ENCODE data around the gene UTS2. TPM values are rescaled to one million over a fixed set of nuclear protein-coding genes. Genes with fewer than 3 reads are reported as not detected.

The UTS2 gene
- total and polyA plus RNA-seq, 4 experiments from 2014 or later, result 0.33 to 1.1 (median 0.61) TPM; not detected in 1

DNA sequence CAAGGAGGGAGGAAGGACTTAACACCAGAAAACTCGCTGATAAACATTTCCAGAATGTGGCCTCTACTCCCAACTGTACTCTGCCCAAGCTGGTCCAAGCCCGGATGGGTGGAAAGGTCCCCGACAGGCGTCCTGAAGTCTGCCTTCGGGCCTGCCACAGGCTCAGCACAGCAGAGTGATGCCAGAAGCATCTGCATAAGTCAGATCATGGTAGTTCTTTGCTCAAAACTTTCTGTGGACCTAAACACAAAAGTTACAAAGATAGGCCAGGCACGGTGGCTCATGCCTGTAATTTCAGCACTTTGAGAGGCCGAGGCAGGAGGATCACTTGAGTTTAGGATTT is 790 bp upstream of the UTS2 start:
- no peaks in the 10 kb centered on the region for H3K4me1 ChIP-seq (ENCODE audit: insufficient read depth, low read length)
- no peak overlapping the region for H3K4me3 Mint-ChIP-seq
- CTCF ChIA-PET (ENCODE audit: partially characterized antibody), result no interaction called here
- POLR2A ChIA-PET (ENCODE audit: partially characterized antibody), result no interaction called here
- no peaks in the 10 kb centered on the region for H3K36me3 Mint-ChIP-seq
- intact Hi-C loops (cut with micrococcal nuclease), result no loop called here
- H3K4me3 ChIP-seq (ENCODE audit: low read length in 2 of 2), result no peak overlapping the region
- H3K27ac ChIP-seq (ENCODE audit: low read depth, low read length), result no peak overlapping the region
- H3K27me3 Mint-ChIP-seq, result peaks cover 2 to 4% of the 10 kb centered on the region in 2 donors
- no peak for DNase-seq
- no peaks in the 10 kb centered on the region for H3K9me3 ChIP-seq (ENCODE audit: control insufficient read depth in 1 of 2, low read length in 2 of 2)
- H3K9me3 Mint-ChIP-seq, result no peaks in the 10 kb centered on the region
- H3K27ac Mint-ChIP-seq, result no peak overlapping the region
- H3K27me3 ChIP-seq (ENCODE audit: insufficient read depth, low read length), result no peaks in the 10 kb centered on the region
- H3K36me3 ChIP-seq (ENCODE audit: insufficient read depth, low read length), result no peaks in the 10 kb centered on the region
- H3K4me1 Mint-ChIP-seq, result peaks cover 0 to 5% (median 2%) of the 10 kb centered on the region in 4 donors

DNA sequence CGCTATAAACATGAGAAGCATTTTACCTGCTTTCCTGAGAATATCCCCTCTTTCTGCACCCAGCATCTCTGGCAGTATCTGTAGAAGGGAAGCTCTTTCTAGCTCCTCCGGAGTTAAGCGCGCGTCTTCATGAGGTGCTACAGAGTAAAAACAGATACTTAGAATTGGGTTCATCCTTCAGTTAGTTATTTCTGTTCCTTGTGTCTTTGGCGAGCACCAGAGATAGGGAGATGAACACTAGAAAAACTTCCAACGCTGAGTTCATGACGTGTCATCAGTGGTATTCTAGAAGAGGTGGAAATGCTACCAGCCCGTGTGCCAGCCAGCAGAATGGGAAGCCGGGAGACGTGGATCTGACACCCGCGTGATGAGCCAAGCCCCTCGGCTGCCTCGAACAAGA is 2.1 kb downstream of the UTS2 start:
- Histone ChIP-seq H3K4me1 (ENCODE audit: insufficient read depth, low read length) (no peaks in the 10 kb centered on the region), H3K4me3 (ENCODE audit: low read length in 2 of 2) (no peak overlapping the region), H3K36me3 (ENCODE audit: insufficient read depth, low read length) (no peaks in the 10 kb centered on the region), H3K9me3 (ENCODE audit: control insufficient read depth in 1 of 2, low read length in 2 of 2) (no peaks in the 10 kb centered on the region), H3K27me3 (ENCODE audit: insufficient read depth, low read length) (no peaks in the 10 kb centered on the region), H3K27ac (ENCODE audit: low read depth, low read length) (no peak overlapping the region)
- Mint-ChIP-seq H3K4me1 (no peaks in the 10 kb centered on the region), H3K36me3 (peaks cover 0 to 2% of the 10 kb centered on the region in 2 donors), H3K9me3 (no peaks in the 10 kb centered on the region), H3K27me3 (peaks cover 2 to 4% of the 10 kb centered on the region in 2 donors), H3K27ac (no peak overlapping the region), H3K4me3 (no peak overlapping the region)
- intact Hi-C loops (cut with micrococcal nuclease), result no loop called here
- ChIA-PET POLR2A (ENCODE audit: partially characterized antibody) (no interaction called here), CTCF (ENCODE audit: partially characterized antibody) (no interaction called here)
- DNase-seq, result no peak

DNA sequence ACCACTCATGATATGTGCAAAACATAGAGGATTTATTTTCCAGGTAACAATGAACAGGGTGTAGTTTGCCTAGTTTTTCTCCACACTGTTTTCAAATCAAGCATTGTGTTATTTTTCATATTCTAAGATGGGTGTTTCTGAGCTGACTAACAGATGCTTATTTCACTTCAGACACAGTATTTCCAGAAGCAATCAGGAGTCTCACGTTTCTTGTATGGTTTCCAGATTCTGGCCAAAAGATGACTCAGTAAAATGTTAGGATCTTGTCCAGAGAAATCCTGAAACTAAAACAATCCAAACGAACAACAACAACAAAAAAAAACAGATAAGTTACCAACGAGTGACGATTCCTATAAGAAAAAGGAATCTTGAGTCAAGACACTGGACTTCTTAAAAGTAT is 5.3 kb downstream of the UTS2 start:
- CTCF ChIA-PET (ENCODE audit: partially characterized antibody), result no interaction called here

DNA sequence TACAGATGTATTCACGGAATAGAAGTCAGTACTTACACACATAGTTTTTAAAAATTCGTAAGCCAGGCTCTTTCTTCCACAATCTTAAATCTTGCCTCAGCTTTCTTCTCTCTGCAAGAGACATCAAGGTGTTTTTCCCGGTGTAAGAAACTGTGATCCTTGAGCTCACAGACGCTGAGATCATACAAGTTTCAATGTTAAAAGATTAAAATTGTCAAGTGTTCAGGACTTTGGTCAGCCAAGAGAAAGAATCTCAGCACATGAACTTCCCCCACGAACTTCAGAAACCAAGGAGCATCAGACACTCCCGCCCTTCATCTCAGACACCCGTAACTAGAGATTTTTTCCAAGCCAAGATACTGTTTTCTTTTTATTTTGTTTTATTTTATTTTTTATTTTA is 6.2 kb downstream of the UTS2 start:
- Mint-ChIP-seq H3K4me1 (peaks cover 0 to 2% (median 0%) of the 10 kb centered on the region in 4 donors), H3K9me3 (no peaks in the 10 kb centered on the region), H3K27ac (no peak overlapping the region), H3K27me3 (peaks cover 2 to 4% of the 10 kb centered on the region in 2 donors), H3K4me3 (no peak overlapping the region), H3K36me3 (peaks cover 5 to 16% of the 10 kb centered on the region in 2 donors)
- CTCF ChIA-PET (ENCODE audit: partially characterized antibody), result no interaction called here
- POLR2A ChIA-PET (ENCODE audit: partially characterized antibody), result no interaction called here
- Histone ChIP-seq H3K27me3 (ENCODE audit: insufficient read depth, low read length) (no peaks in the 10 kb centered on the region), H3K36me3 (ENCODE audit: insufficient read depth, low read length) (no peaks in the 10 kb centered on the region), H3K4me3 (ENCODE audit: low read length in 2 of 2) (no peak overlapping the region), H3K9me3 (ENCODE audit: control insufficient read depth in 1 of 2, low read length in 2 of 2) (no peaks in the 10 kb centered on the region), H3K4me1 (ENCODE audit: insufficient read depth, low read length) (no peaks in the 10 kb centered on the region), H3K27ac (ENCODE audit: low read depth, low read length) (no peak overlapping the region)
- no peak for DNase-seq
- intact Hi-C loops (cut with micrococcal nuclease), result no loop called here

More for the DNA sequence above, 5.3 kb downstream of the UTS2 start:
- Histone ChIP-seq H3K4me1 (ENCODE audit: insufficient read depth, low read length) (no peaks in the 10 kb centered on the region), H3K36me3 (ENCODE audit: insufficient read depth, low read length) (no peaks in the 10 kb centered on the region), H3K9me3 (ENCODE audit: control insufficient read depth in 1 of 2, low read length in 2 of 2) (no peaks in the 10 kb centered on the region), H3K4me3 (ENCODE audit: low read length in 2 of 2) (no peak overlapping the region), H3K27me3 (ENCODE audit: insufficient read depth, low read length) (no peaks in the 10 kb centered on the region), H3K27ac (ENCODE audit: low read depth, low read length) (no peak overlapping the region)
- H3K9me3 Mint-ChIP-seq, result no peaks in the 10 kb centered on the region
- H3K27ac Mint-ChIP-seq, result no peak overlapping the region
- H3K4me1 Mint-ChIP-seq, result no peaks in the 10 kb centered on the region
- no peak for DNase-seq
- intact Hi-C loops (cut with micrococcal nuclease), result no loop called here
- H3K4me3 Mint-ChIP-seq, result no peak overlapping the region
- peaks cover 2 to 4% of the 10 kb centered on the region in 2 donors for H3K27me3 Mint-ChIP-seq
- POLR2A ChIA-PET (ENCODE audit: partially characterized antibody), result no interaction called here
- H3K36me3 Mint-ChIP-seq, result peaks cover 5 to 13% of the 10 kb centered on the region in 2 donors

DNA sequence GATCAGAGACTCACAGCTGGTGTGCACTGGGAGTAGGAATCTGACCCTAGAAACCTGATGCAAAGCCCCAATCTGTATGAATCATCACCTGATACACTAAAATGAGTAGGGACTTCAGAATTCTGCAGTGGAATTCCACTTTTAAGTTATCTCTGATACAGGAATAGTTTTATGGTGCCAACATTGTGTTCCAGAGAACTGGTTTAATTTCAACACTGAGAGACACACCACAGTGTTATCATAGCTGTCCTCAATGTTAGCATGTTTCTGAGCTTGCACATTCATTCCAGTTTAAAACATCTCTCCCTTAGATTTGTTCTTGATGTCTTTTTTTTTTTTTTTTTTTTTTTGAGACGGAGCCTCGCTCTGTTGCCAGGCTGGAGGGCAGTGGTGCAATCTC is 7.1 kb downstream of the UTS2 start:
- no peaks in the 10 kb centered on the region for H3K9me3 ChIP-seq (ENCODE audit: control insufficient read depth in 1 of 2, low read length in 2 of 2)
- no peaks in the 10 kb centered on the region for H3K36me3 ChIP-seq (ENCODE audit: insufficient read depth, low read length)
- H3K27ac Mint-ChIP-seq, result no peak overlapping the region
- no peaks in the 10 kb centered on the region for H3K4me1 ChIP-seq (ENCODE audit: insufficient read depth, low read length)
- ChIA-PET POLR2A (ENCODE audit: partially characterized antibody) (no interaction called here), CTCF (ENCODE audit: partially characterized antibody) (no interaction called here)
- peaks cover 0 to 2% (median 0%) of the 10 kb centered on the region in 4 donors for H3K4me1 Mint-ChIP-seq
- intact Hi-C loops (cut with micrococcal nuclease), result no loop called here
- peaks cover 0 to 3% (median 0%) of the 10 kb centered on the region in 8 donors for H3K9me3 Mint-ChIP-seq
- H3K27me3 ChIP-seq (ENCODE audit: insufficient read depth, low read length), result no peaks in the 10 kb centered on the region
- H3K36me3 Mint-ChIP-seq, result peaks cover 14 to 25% of the 10 kb centered on the region in 2 donors
- H3K4me3 Mint-ChIP-seq, result no peak overlapping the region
- H3K27me3 Mint-ChIP-seq, result no peaks in the 10 kb centered on the region
- H3K27ac ChIP-seq (ENCODE audit: low read depth, low read length), result no peak overlapping the region
- no peak overlapping the region for H3K4me3 ChIP-seq (ENCODE audit: low read length in 2 of 2)
- no peak for DNase-seq

DNA sequence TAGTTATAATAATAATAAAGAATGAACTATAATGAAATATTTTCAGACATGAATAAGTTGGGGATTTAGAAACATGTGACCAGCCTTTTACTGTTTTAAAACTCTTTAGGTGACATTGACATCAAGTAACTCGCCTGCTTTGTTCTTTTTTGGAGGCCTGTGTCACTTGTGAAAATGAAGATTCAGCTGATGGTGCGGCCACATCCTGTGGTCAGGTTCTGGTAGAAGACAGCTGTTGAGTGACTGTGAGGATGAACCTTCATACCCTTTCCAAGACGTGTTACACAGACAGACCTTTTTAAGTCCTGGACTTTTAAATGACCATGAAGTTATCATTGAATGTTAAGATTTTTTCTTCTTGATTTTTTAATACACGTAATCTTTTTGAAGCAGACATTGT is 10.3 kb downstream of the UTS2 start:
- no peak for DNase-seq

DNA sequence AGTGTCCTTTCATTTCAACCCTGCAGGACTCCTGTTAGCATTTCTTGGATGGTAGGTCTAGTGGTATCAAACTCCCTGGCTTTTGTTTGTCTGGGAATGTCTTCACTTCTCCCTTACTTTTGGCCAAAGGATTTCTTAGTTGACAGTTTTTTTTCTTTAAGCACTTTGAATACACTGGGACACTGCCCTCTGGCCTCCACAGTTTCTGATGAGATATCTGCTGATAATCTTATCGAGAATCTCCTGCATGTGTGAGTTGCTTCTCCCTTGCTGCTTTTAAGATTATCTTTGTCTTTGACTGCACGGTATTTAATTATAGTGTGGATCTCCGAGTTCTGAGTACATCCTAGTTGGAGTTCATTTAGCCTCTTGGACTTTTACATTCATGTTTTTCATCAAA is 13.3 kb downstream of the UTS2 start:
- DNase-seq, result no peak

More for the DNA sequence above, 10.3 kb downstream of the UTS2 start:
- Mint-ChIP-seq H3K27ac (no peak overlapping the region), H3K4me3 (no peak overlapping the region), H3K4me1 (peaks cover 0 to 2% (median 0%) of the 10 kb centered on the region in 4 donors), H3K27me3 (no peaks in the 10 kb centered on the region), H3K36me3 (peaks cover 47 to 49% of the 10 kb centered on the region in 2 donors), H3K9me3 (peaks cover under 1 to 23% (median 11%) of the 10 kb centered on the region in 8 donors)
- intact Hi-C loops (cut with micrococcal nuclease), result no loop called here
- H3K4me1 ChIP-seq (ENCODE audit: insufficient read depth, low read length), result no peaks in the 10 kb centered on the region
- H3K9me3 ChIP-seq (ENCODE audit: control insufficient read depth in 1 of 2, low read length in 2 of 2), result no peaks in the 10 kb centered on the region
- H3K27ac ChIP-seq (ENCODE audit: low read depth, low read length), result no peak overlapping the region
- CTCF ChIA-PET (ENCODE audit: partially characterized antibody), result no interaction called here
- POLR2A ChIA-PET (ENCODE audit: partially characterized antibody), result no interaction called here
- peaks cover 1% of the 10 kb centered on the region for H3K36me3 ChIP-seq (ENCODE audit: insufficient read depth, low read length)
- no peaks in the 10 kb centered on the region for H3K27me3 ChIP-seq (ENCODE audit: insufficient read depth, low read length)
- H3K4me3 ChIP-seq (ENCODE audit: low read length in 2 of 2), result no peak overlapping the region

DNA sequence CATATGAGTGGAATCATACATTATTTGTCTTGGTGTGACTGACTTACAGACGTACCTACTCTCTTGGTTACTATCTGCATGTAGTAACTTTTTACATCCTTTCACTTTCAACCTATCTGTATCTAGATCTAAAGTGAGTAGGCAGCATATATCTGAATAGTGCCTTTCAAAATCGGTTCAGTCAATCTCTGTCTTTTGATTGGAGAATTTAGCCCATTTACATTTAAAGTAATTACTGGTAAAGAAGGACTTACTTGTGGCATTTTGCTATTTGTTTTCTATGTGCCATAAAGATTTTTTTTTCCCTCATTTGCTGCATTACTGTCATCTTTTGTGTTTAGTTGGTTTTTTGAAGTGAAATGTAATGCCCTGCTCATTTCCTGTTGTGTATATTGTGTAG is 14.2 kb downstream of the UTS2 start:
- CTCF ChIA-PET (ENCODE audit: partially characterized antibody), result no interaction called here
- intact Hi-C loops (cut with micrococcal nuclease), result no loop called here

More for the DNA sequence above, 13.3 kb downstream of the UTS2 start:
- Mint-ChIP-seq H3K27ac (no peak overlapping the region), H3K4me3 (no peak overlapping the region), H3K27me3 (no peaks in the 10 kb centered on the region), H3K4me1 (peaks cover 0 to 2% (median 0%) of the 10 kb centered on the region in 4 donors), H3K36me3 (peaks cover 70 to 74% of the 10 kb centered on the region in 2 donors), H3K9me3 (peaks cover 2 to 25% (median 12%) of the 10 kb centered on the region in 8 donors)
- ChIA-PET CTCF (ENCODE audit: partially characterized antibody) (no interaction called here), POLR2A (ENCODE audit: partially characterized antibody) (no interaction called here)
- H3K27me3 ChIP-seq (ENCODE audit: insufficient read depth, low read length), result no peaks in the 10 kb centered on the region
- no peaks in the 10 kb centered on the region for H3K9me3 ChIP-seq (ENCODE audit: control insufficient read depth in 1 of 2, low read length in 2 of 2)
- no peaks in the 10 kb centered on the region for H3K4me1 ChIP-seq (ENCODE audit: insufficient read depth, low read length)
- peaks cover 11% of the 10 kb centered on the region for H3K36me3 ChIP-seq (ENCODE audit: insufficient read depth, low read length)
- no peak overlapping the region for H3K27ac ChIP-seq (ENCODE audit: low read depth, low read length)
- intact Hi-C loops (cut with micrococcal nuclease), result no loop called here
- H3K4me3 ChIP-seq (ENCODE audit: low read length in 2 of 2), result no peak overlapping the region

More for the DNA sequence above, 14.2 kb downstream of the UTS2 start:
- Histone ChIP-seq H3K4me1 (ENCODE audit: insufficient read depth, low read length) (no peaks in the 10 kb centered on the region), H3K36me3 (ENCODE audit: insufficient read depth, low read length) (peaks cover 11% of the 10 kb centered on the region), H3K4me3 (ENCODE audit: low read length in 2 of 2) (no peak overlapping the region), H3K9me3 (ENCODE audit: control insufficient read depth in 1 of 2, low read length in 2 of 2) (no peaks in the 10 kb centered on the region), H3K27ac (ENCODE audit: low read depth, low read length) (no peak overlapping the region), H3K27me3 (ENCODE audit: insufficient read depth, low read length) (no peaks in the 10 kb centered on the region)
- no peak for DNase-seq
- H3K9me3 Mint-ChIP-seq, result peaks cover 2 to 25% (median 12%) of the 10 kb centered on the region in 8 donors
- H3K27me3 Mint-ChIP-seq, result no peaks in the 10 kb centered on the region
- H3K4me3 Mint-ChIP-seq, result no peak overlapping the region
- H3K4me1 Mint-ChIP-seq, result peaks cover 0 to 2% (median 0%) of the 10 kb centered on the region in 4 donors
- H3K36me3 Mint-ChIP-seq, result peaks cover 67 to 74% of the 10 kb centered on the region in 2 donors
- POLR2A ChIA-PET (ENCODE audit: partially characterized antibody), result no interaction called here
- H3K27ac Mint-ChIP-seq, result no peak overlapping the region

Data from CD4-positive, alpha-beta memory T cell (primary cell).